HCT116 (cell line): ENCODE measurements around the gene RPS6KC1.
"Not testable (repeated sequence)": the region's sequence is repeated elsewhere in the genome, so short reads cannot be mapped to it uniquely, and the experiment has no call there.

ENCODE experiments used
- CBX3 ChIP-seq: IDR thresholded peaks from 2 replicates; pipeline ENCODE4 v1.6.1; 2012; ENCODE audit warnings: low read depth
- CEBPB ChIP-seq: IDR thresholded peaks from 2 replicates; pipeline ENCODE4 v1.6.1; 2012; ENCODE audit warnings: low read depth
- ELF1 ChIP-seq: IDR thresholded peaks from 2 replicates; pipeline ENCODE4 v1.6.1; 2012; ENCODE audit warnings: low read depth, borderline replicate concordance
- EZH2 ChIP-seq: fragments of 200-600 bp; sonication (generic); IDR thresholded peaks from 2 replicates; pipeline ENCODE4 v1.6.1; 2017; ENCODE audit warnings: antibody characterized with exemption, mixed run types
- JUND ChIP-seq: IDR thresholded peaks from 2 replicates; pipeline ENCODE4 v1.6.1; 2012
- POLR2A ChIP-seq: IDR thresholded peaks from 2 replicates; pipeline ENCODE4 v1.7.0; 2011; ENCODE audit warnings: borderline replicate concordance; ENCODE audit not compliant: insufficient read depth, insufficient read length; ENCODE audit errors: extremely low read depth
- POLR2AphosphoS5 ChIP-seq: IDR thresholded peaks from 2 replicates; pipeline ENCODE4 v1.6.1; 2011; ENCODE audit warnings: mild to moderate bottlenecking, low read depth, low read length, moderate library complexity
- RAD21 ChIP-seq: IDR thresholded peaks from 2 replicates; pipeline ENCODE4 v1.6.1; 2012; ENCODE audit warnings: low read depth, mild to moderate bottlenecking
- REST ChIP-seq: IDR thresholded peaks from 2 replicates; pipeline ENCODE4 v1.6.1; 2012; ENCODE audit warnings: low read depth
- SIN3A ChIP-seq: IDR thresholded peaks from 2 replicates; pipeline ENCODE4 v1.6.1; 2012; ENCODE audit warnings: low read depth
- YY1 ChIP-seq: IDR thresholded peaks from 2 replicates; pipeline ENCODE4 v1.6.1; 2011; ENCODE audit warnings: low read length, low read depth, moderate library complexity, mild to moderate bottlenecking; ENCODE audit not compliant: insufficient replicate concordance; ENCODE audit errors: extremely low read depth
- ZNF274 ChIP-seq: fragments of 200-500 bp; sonication (Bioruptor generic); IDR thresholded peaks from 2 replicates; pipeline ENCODE4 v1.6.1; 2014; ENCODE audit warnings: mild to moderate bottlenecking, low read depth, low read length, inconsistent platforms
- TF ChIP-seq, protein P1 (sequence below), 3 experiments: fragments of 200-600 bp in 1 of 3; sonication (generic) in 1 of 3; IDR thresholded peaks in 2 of 3; conservative IDR thresholded peaks in 1 of 3; 2 replicates each; pipeline ENCODE4 v1.5.1; 2012 to 2017; ENCODE audit warnings: low read depth in 2 of 3, low read length in 2 of 3, antibody characterized with exemption in 1 of 3, borderline replicate concordance in 1 of 3, control low read depth in 1 of 3, mild to moderate bottlenecking in 1 of 3, mixed read lengths in 1 of 3, mixed run types in 1 of 3, moderate library complexity in 1 of 3; ENCODE audit not compliant: insufficient read depth in 1 of 3
- TF ChIP-seq, protein P2 (sequence below): IDR thresholded peaks from 2 replicates; pipeline ENCODE4 v1.6.1; 2012

- TF ChIP-seq CBX3, RAD21, ELF1, CEBPB, REST, POLR2AphosphoS5, EZH2, ZNF274, YY1, JUND, POLR2A, SIN3A: not testable (repeated sequence)
- TF ChIP-seq, protein P1, sequence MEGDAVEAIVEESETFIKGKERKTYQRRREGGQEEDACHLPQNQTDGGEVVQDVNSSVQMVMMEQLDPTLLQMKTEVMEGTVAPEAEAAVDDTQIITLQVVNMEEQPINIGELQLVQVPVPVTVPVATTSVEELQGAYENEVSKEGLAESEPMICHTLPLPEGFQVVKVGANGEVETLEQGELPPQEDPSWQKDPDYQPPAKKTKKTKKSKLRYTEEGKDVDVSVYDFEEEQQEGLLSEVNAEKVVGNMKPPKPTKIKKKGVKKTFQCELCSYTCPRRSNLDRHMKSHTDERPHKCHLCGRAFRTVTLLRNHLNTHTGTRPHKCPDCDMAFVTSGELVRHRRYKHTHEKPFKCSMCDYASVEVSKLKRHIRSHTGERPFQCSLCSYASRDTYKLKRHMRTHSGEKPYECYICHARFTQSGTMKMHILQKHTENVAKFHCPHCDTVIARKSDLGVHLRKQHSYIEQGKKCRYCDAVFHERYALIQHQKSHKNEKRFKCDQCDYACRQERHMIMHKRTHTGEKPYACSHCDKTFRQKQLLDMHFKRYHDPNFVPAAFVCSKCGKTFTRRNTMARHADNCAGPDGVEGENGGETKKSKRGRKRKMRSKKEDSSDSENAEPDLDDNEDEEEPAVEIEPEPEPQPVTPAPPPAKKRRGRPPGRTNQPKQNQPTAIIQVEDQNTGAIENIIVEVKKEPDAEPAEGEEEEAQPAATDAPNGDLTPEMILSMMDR (IDR thresholded peaks at IDR 0.05 in 2 of 3, conservative IDR thresholded peaks at IDR 0.05 in 1 of 3; ENCODE audit: borderline replicate concordance in 1 of 3, insufficient read depth in 1 of 3, low read depth in 2 of 3, low read length in 2 of 3): not testable (repeated sequence)
- TF ChIP-seq, protein P2, sequence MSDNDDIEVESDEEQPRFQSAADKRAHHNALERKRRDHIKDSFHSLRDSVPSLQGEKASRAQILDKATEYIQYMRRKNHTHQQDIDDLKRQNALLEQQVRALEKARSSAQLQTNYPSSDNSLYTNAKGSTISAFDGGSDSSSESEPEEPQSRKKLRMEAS: not testable (repeated sequence)
These were observed 49.5 kb downstream of the RPS6KC1 start for GRCh38 chr1:213100565-213100964.
